ENCODE data around the gene AHCTF1.

The AHCTF1 gene

DNA sequence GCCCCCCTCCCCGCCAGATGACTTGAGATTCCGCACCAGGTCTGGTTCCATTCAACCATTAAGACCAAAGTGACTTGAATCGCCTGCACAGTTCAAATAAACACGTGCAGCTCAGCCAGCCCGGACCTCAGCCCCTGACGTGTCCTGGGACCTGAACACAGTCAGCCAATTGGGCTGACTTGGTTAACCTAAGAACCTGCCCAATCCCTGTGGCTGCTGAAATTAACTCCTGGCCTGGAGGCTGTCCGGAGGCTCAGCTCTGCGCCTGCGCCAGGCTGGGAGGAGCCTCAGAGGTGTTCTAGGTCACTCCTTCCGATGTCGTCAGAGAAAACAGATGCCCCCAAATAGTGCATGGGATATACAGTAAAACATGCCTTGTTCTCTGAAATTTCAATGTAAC, 134.2 kb downstream of the AHCTF1 start:
- DNase-seq = no peak

- DNase-seq = no peak
Measured at GRCh38 chr1:246797157-246797556, 134.6 kb downstream of the AHCTF1 start.

- peak; percentile 83 for DNase-seq
Measured at GRCh38 chr1:246795906-246796694, 135.6 kb downstream of the AHCTF1 start.

DNA sequence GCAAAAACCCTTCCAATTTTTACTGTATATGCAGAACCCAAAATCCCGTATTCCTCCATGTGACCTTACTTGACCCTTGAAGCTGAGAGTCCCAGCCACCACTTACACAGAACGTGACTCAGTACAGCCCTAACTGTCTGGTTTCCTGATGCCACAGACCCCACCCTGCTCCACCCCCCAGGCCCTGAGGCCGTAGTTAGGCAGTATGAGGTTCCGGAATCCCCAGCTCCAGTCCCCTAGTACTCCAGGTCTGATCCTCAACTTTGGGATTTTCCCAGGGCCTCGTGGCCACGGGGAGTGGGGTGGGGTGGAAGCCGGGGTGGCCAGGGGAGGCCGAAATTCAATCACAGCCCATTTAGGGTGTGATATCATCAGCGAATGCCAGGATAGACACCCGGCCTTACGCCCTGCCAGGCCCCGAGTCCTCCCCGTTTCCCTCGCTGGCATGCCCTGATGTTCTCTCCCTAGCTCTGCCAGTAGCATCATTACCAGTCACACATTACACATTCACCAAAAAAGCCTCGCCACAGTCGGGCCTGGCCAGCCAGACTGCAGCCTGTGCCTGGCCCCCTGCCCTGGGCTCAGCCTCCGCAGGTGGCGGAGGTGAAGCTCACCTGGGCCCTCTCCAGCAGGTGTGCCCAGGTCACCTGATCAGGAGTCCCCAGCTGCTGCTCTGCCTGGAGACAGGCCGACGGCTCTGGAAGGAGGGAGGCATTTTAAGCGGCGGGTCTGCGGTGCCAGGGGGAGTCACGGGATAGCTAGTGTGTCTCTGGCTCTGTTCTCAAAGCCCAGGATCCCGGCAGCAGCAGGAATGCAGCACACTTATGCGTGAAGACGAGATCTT, 136.7 kb downstream of the AHCTF1 start:
- DNase-seq = peak; percentile 88

DNA sequence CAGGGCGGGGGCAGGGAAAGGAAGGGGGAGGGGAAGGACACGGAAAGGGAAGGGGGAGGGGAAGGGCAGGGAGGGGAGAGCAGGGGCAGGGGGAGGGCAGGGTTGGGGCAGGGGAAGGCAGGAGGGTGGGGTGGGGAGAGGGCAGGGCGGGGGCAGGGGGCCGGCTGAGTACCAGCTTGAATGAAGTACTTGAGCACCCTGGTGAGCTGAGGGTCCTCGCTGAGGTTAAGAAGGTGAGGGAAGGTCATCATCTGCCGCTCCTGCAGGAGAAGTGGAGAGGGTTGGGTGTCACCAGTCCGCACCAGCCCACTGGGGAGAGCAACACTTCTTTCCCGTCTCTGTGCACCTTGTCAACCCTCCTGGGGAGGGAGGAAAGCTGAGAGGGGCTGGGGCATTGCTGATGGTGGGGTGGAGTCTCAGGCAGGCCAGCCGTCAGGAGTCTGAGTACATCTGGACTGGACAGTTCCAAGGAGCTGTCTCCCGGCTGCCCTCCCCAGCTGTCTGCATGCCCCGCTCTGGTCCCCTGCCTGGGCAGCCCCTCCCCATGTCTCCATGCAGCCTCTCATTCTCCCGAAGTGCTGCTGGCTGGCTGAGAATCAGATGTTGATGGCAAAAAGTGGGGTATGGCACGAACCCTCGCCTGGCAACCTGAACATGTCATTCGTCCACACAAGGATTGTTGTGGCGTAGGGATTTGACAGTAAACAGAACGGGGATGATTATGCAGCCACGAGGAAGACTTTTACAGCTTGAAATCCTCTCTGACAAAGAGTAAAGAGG, 137.5 kb downstream of the AHCTF1 start:
- peak; percentile 34 for DNase-seq

GRCh38 chr1:246793356-246793896, 138.3 kb downstream of the AHCTF1 start:
- peak; percentile 47 for DNase-seq

DNA sequence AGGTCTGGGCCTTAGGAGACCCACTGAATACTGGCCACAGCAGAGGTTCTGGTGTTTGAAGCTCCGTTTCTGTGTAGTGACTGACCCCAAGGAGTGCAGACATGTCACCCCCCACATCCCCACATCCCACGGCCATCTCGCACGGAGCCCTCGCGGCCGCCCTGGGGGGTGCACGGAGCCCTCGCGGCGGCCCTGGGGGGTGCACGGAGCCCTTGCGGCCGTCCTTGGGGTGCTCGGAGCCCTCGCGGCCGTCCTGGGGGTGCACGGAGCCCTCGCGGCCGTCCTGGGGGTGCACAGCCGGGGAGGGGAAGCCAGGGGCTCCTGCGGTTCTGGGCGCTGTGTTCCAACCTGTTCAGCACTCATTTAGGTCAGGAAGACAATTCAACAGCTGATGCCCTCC, 139.1 kb downstream of the AHCTF1 start:
- DNase-seq = no peak

DNA sequence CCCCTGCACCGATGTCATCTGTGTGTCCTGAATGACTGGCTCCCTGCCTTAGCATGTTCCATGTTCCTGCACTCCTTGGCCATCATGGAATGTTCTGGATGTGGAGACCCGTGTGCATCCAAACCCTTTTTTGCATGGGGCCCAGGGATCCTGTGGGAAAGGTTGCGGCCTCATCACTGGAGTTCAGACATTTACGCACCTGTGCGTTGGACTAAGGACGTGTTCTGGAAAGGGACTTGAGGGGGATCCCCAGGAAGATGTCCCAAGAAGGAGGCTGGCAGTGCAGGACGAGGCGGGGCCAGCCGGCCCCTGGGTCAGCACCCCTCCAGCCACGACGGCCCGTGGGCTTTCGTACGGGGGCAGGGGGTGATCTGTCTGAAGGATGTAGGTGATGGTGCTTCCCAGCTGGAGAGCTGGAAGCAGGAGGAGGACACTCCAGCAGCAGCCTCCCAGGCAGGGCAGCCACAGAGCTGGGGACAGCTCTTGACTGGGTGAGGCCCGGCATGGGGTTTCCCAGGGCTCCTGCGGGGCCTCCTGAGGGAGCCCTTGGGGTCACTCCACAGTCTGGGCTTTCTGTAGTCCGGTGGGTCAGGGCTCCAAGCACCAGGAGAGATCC, 140.3 kb downstream of the AHCTF1 start:
- no peak for DNase-seq

GRCh38 chr1:246790833-246791232, 140.9 kb downstream of the AHCTF1 start:
- DNase-seq = no peak

DNA sequence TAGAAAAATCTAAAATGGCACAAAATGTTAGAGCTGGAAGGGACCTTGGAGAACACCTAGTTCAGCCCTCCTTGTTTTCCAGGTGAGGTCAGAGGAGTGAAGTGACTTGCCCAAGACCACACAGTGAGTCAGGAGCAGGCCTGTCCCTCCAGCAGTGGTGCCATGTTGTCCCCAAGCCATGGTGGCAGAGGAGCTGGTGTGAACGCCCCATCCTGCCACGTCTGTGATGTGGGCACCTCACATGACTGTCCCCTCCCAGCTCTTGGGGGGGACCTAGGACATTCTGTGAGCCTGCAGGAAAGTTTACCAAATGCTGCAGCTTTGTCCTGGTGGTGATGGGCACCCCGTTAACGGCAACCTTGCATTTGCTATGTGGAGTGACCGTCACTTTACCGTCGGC, 141.4 kb downstream of the AHCTF1 start:
- DNase-seq = no peak

- no peak for DNase-seq
Measured at GRCh38 chr1:246789454-246790339, 142.1 kb downstream of the AHCTF1 start.
